IMR-90 (cell line): ENCODE data around the gene FAM149A. TPM values are rescaled to one million over a fixed set of nuclear protein-coding genes. Genes with fewer than 3 reads are reported as not detected.

ENCODE experiments used
- ATAC-seq: fragments of 200-7000 bp; cut with Tn5 transposase; 2 replicates; pipeline ENCODE4 v1.9.1; 2020; ENCODE audit warnings: low read depth, mild to moderate bottlenecking, moderate library complexity
- BruUV-seq: library from RNA; stranded (reverse); fragments of 400-500 nt; replicated peaks from 2 replicates; lab custom pipeline; 2021; lab: Mats Ljungman, UMichigan
- CTCF ChIA-PET: fragments of 300-600 bp; formaldehyde crosslinking; extraction: SDS; loops from one replicate; lab custom pipeline; 2021; ENCODE audit warnings: antibody characterized with exemption; lab: Yijun Ruan, JAX
- POLR2A ChIA-PET: fragments of 300-600 bp; sonication (Branson Sonifier 250); formaldehyde crosslinking; loops from one replicate; lab custom pipeline; 2022; ENCODE audit warnings: antibody characterized with exemption; ENCODE audit not compliant: unreplicated experiment; lab: Charles Lee
- DNase-seq: peaks from one replicate; pipeline ENCODE4 v3.0.0; 2013
- H2AFZ ChIP-seq: replicated peaks from 2 replicates; pipeline ENCODE3; 2013; ENCODE audit warnings: low read length, mild to moderate bottlenecking; ENCODE audit not compliant: poor library complexity
- H2AK5ac ChIP-seq: 2 replicates; pipeline ENCODE4 v1.6.1; 2013; ENCODE audit warnings: low read depth, low read length, inconsistent platforms
- H2AK9ac ChIP-seq: replicated peaks from 2 replicates; pipeline ENCODE3; 2013; ENCODE audit warnings: mild to moderate bottlenecking, low read depth, low read length, moderate library complexity; ENCODE audit not compliant: poor library complexity
- H2BK120ac ChIP-seq: 2 replicates; pipeline ENCODE4 v1.6.1; 2013; ENCODE audit warnings: low read depth, low read length, inconsistent platforms
- H2BK15ac ChIP-seq: 3 replicates; pipeline ENCODE4 v1.6.1; 2013; ENCODE audit warnings: low read depth, low read length, inconsistent platforms
- H2BK20ac ChIP-seq: 2 replicates; pipeline ENCODE4 v1.6.1; 2013; ENCODE audit warnings: low read depth, mild to moderate bottlenecking, inconsistent platforms, low read length, moderate library complexity
- H2BK5ac ChIP-seq: 2 replicates; pipeline ENCODE4 v1.6.1; 2013; ENCODE audit warnings: mild to moderate bottlenecking, low read depth, low read length, inconsistent platforms; ENCODE audit not compliant: poor library complexity, severe bottlenecking
- H3K14ac ChIP-seq: replicated peaks from 2 replicates; pipeline ENCODE4 v1.6.1; 2013; ENCODE audit warnings: low read depth, low read length, inconsistent platforms
- H3K18ac ChIP-seq: 2 replicates; pipeline ENCODE4 v1.6.1; 2013; ENCODE audit warnings: low read depth, low read length, control low read depth
- H3K23ac ChIP-seq: 2 replicates; pipeline ENCODE4 v1.6.1; 2013; ENCODE audit warnings: low read depth, low read length, inconsistent platforms
- H3K27ac ChIP-seq: 2 replicates; pipeline ENCODE4 v1.5.1; 2013; ENCODE audit warnings: mild to moderate bottlenecking, control low read depth, low read length; ENCODE audit not compliant: insufficient read depth
- H3K27me3 ChIP-seq: 2 replicates; pipeline ENCODE4 v1.6.1; 2013; ENCODE audit warnings: low read length; ENCODE audit not compliant: control insufficient read depth, insufficient read depth
- H3K36me3 ChIP-seq: 2 replicates; pipeline ENCODE4 v1.6.1; 2013; ENCODE audit warnings: low read length, mixed read lengths; ENCODE audit not compliant: control insufficient read depth, insufficient read depth
- H3K4ac ChIP-seq: 2 replicates; pipeline ENCODE4 v1.6.1; 2013; ENCODE audit warnings: low read depth, low read length, inconsistent platforms
- H3K4me1 ChIP-seq: 2 replicates; pipeline ENCODE4 v1.6.1; 2013; ENCODE audit warnings: low read length, mixed read lengths; ENCODE audit not compliant: control insufficient read depth, insufficient read depth
- H3K4me2 ChIP-seq: 2 replicates; pipeline ENCODE4 v1.6.1; 2013; ENCODE audit warnings: low read depth, mild to moderate bottlenecking, control low read depth, low read length, moderate library complexity
- H3K4me3 ChIP-seq: 2 replicates; pipeline ENCODE4 v1.5.1; 2013; ENCODE audit warnings: low read depth, mild to moderate bottlenecking, control low read depth, low read length, moderate library complexity; ENCODE audit not compliant: insufficient read depth
- H3K56ac ChIP-seq: 2 replicates; pipeline ENCODE4 v1.6.1; 2013; ENCODE audit warnings: low read length, inconsistent platforms; ENCODE audit not compliant: insufficient read depth; ENCODE audit errors: extremely low read depth
- H3K79me1 ChIP-seq, 2 experiments: 2 replicates each; pipeline ENCODE4 v1.6.1; 2013; ENCODE audit warnings: low read length in 2 of 2, inconsistent platforms in 1 of 2, low read depth in 1 of 2
- H3K9ac ChIP-seq: 2 replicates; pipeline ENCODE4 v1.6.1; 2013; ENCODE audit warnings: low read depth, low read length, control low read depth
- H3K9me1 ChIP-seq: 2 replicates; pipeline ENCODE4 v1.6.1; 2013; ENCODE audit warnings: low read length, inconsistent platforms; ENCODE audit not compliant: insufficient read depth
- H3K9me3 ChIP-seq: 2 replicates; pipeline ENCODE4 v1.6.1; 2013; ENCODE audit warnings: low read length; ENCODE audit not compliant: control insufficient read depth, insufficient read depth
- H4K20me1 ChIP-seq: 2 replicates; pipeline ENCODE4 v1.6.1; 2013; ENCODE audit warnings: low read length, inconsistent platforms; ENCODE audit not compliant: insufficient read depth
- H4K5ac ChIP-seq: 2 replicates; pipeline ENCODE4 v1.6.1; 2013; ENCODE audit warnings: mild to moderate bottlenecking, low read depth, low read length, control low read depth
- H4K8ac ChIP-seq, 2 experiments: 2 replicates each; pipeline ENCODE4 v1.6.1; 2013; ENCODE audit warnings: low read depth in 2 of 2, low read length in 2 of 2, control low read depth in 1 of 2, inconsistent platforms in 1 of 2
- H4K91ac ChIP-seq: 2 replicates; pipeline ENCODE4 v1.6.1; 2013; ENCODE audit warnings: low read depth, low read length, inconsistent platforms; ENCODE audit not compliant: insufficient read depth
- FOS ChIP-seq: fragments of 150-350 bp; IDR thresholded peaks from 2 replicates; pipeline ENCODE4 v1.6.1; 2016; ENCODE audit warnings: low read depth, low read length
- MAFK ChIP-seq: IDR thresholded peaks from 2 replicates; pipeline ENCODE4 v1.6.1; 2012; ENCODE audit warnings: low read depth, low read length, improper control_type of control experiment
- RCOR1 ChIP-seq: IDR thresholded peaks from 2 replicates; pipeline ENCODE4 v1.6.1; 2012; ENCODE audit warnings: mild to moderate bottlenecking, low read length, improper control_type of control experiment; ENCODE audit not compliant: insufficient replicate concordance
- SMC3 ChIP-seq: fragments of 150-350 bp; IDR thresholded peaks from 2 replicates; pipeline ENCODE4 v1.6.1; 2016; ENCODE audit warnings: low read depth, mild to moderate bottlenecking, antibody characterized with exemption, low read length, moderate library complexity
- WGBS, 2 experiments: methylation state at CpG; one replicate each; pipeline versions ENCODE4 v1.1.5 to v1.1.7; 2013; ENCODE audit warnings: missing lambda C conversion rate in 2 of 2; ENCODE audit not compliant: insufficient read length in 1 of 2; ENCODE audit errors: extremely low coverage in 2 of 2; 5-methylcytosine and 5-hydroxymethylcytosine counted together
- dilution Hi-C: fragments of 300-500 bp; cut with HindIII; formaldehyde crosslinking; loops from one replicate; pipeline ENCODE4 v1.14.3; 2018; ENCODE audit warnings: low sequenced_read_pairs; ENCODE audit not compliant: unreplicated experiment
- in situ Hi-C: fragments of 300-500 bp; cut with MboI; formaldehyde crosslinking; loops from 3 replicates; pipeline ENCODE4 v1.14.3; 2019; ENCODE audit warnings: low sequenced_read_pairs, inconsistent platforms, mixed read lengths
- intact Hi-C: fragments of 100-400 bp; cut with micrococcal nuclease; formaldehyde crosslinking; loops from 2 replicates; pipeline ENCODE4 v1.10.0; 2022
- polyA plus RNA-seq, 3 experiments: library from polyadenylated mRNA; depleted of rRNA; stranded (reverse); fragments of >200 nt; gene quantifications; 2 replicates each; pipeline ENCODE4 v1.2.3, GENCODE V29; 2012; ENCODE audit warnings: low replicate concordance in 1 of 3
- total RNA-seq: library from RNA; depleted of rRNA; stranded (reverse); fragments of >200 nt; gene quantifications from 2 replicates; pipeline ENCODE4 v1.2.3, GENCODE V29; 2012

FAM149A gene
- total and polyA plus RNA-seq, 2 of the 4 experiments (the other 2 are of a cell fraction) = 0.54 to 0.70 TPM

GRCh38 chr4:186121057-186121456 lies 16.6 kb downstream of the FAM149A start:
- BruUV-seq = no TSS peak
- H3K14ac ChIP-seq = no peak overlapping the region
- no peaks in the 10 kb centered on the region for H3K9me3 ChIP-seq
- H2AK9ac ChIP-seq = no peak overlapping the region
- intact Hi-C loops = no loop called here
- H3K79me1 ChIP-seq = no peaks in the 10 kb centered on the region
- no peak overlapping the region for H3K9ac ChIP-seq
- no peak for ATAC-seq
- H3K18ac ChIP-seq = no peak overlapping the region
- H4K5ac ChIP-seq = no peak overlapping the region
- H3K36me3 ChIP-seq = no peaks in the 10 kb centered on the region
- no peak overlapping the region for H2BK15ac ChIP-seq
- no peaks in the 10 kb centered on the region for H3K4me1 ChIP-seq
- TF ChIP-seq RCOR1 = no peak
- no peak for TF ChIP-seq FOS
- TF ChIP-seq MAFK = 0 out of 2 replicates have a peak, but pooled peaks have one; percentile 15
- no peak for TF ChIP-seq SMC3
- CTCF ChIA-PET = no interaction called here
- no peak for DNase-seq
- no peaks in the 10 kb centered on the region for H4K20me1 ChIP-seq
- no peak overlapping the region for H3K4me3 ChIP-seq
- H2BK120ac ChIP-seq = no peak overlapping the region
- H4K8ac ChIP-seq = no peak overlapping the region
- no peak overlapping the region for H3K4me2 ChIP-seq
- no peak overlapping the region for H2BK20ac ChIP-seq
- POLR2A ChIA-PET = no interaction called here
- no peak overlapping the region for H3K27ac ChIP-seq
- no peak overlapping the region for H3K56ac ChIP-seq
- no peaks in the 10 kb centered on the region for H3K9me1 ChIP-seq
- no peak overlapping the region for H2AFZ ChIP-seq
- no peaks in the 10 kb centered on the region for H3K27me3 ChIP-seq
- no peak overlapping the region for H3K23ac ChIP-seq
- H2BK5ac ChIP-seq = no peak overlapping the region
- H2AK5ac ChIP-seq = no peak overlapping the region
- no peak overlapping the region for H3K4ac ChIP-seq
- no CpG with 5 or more reads among the region's 2 CpGs for WGBS, 2 experiments
- in situ Hi-C loops = no loop called here
- H4K91ac ChIP-seq = no peak overlapping the region
- dilution Hi-C loops = no loop called here
